EH (cell line): ENCODE data around the gene ANKK1.

ENCODE experiments used
- DNase-seq: peaks from one replicate; pipeline ENCODE4 v3.0.0-alpha.2; 2015; ENCODE audit warnings: low read depth

The ANKK1 gene

DNA sequence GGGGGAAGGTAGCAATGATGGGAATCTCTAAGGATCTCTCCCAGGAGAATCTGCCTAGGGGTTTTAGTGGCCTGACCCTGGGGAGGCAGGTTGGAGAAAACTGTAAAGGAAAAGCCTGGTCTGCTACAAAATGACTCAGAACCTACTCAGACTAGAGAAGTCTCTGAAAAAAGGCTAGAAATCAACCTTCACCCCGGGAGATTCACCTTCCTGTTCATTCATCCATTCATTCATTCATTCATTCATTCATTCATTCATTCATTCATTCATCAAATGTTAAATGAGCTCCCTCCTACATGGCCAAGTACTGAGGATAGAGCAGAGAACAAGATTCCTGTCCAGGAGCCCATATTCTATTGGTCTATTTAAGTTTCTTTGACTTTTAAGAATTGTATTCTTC, 8.9 kb upstream of the ANKK1 start:
- DNase-seq: no peak

DNA sequence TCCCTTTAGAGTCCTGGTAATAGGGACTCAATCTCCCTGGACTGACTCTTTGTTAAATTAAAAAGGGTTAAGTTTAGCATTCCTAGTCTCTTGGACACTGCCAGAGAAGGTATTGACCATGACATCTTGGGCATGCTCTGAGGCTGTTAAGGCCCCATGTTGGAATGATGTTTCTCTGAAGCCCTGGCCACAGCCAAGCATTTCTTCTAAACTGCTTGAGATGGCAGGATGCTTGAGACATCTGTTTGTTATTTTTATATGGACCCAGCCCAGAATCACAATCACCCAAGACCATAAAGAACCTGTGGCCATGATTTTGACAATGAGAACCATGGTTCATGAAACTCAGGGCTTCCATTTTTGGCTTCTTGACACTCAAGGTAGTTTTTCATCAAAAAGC, 5.5 kb upstream of the ANKK1 start:
- no peak for DNase-seq

GRCh38 chr11:113384551-113384950, 3.0 kb upstream of the ANKK1 start:
- DNase-seq: peak; percentile 67

- no peak for DNase-seq
Measured at GRCh38 chr11:113385749-113386148, 1.8 kb upstream of the ANKK1 start.

- DNase-seq: no peak
Measured at GRCh38 chr11:113386866-113387265, 713 bp upstream of the ANKK1 start.

DNA sequence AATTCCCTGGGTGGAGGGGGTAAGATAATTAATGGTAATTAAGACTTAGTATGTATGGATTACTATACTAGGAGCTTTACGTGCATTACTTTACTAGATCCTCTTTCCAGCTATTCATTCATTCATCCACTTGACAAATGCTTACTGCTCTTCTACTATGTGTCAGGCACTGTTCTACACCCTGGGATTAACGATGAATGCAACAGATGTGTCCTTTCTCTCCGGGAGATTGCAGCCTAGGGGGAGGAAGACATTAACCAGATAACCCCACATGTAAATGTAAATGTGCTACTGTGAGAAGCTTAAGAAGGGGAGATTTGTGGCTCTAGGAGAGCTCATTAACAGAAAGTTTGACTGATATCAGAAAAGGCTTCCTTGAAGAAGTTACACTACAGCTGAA, 1.7 kb downstream of the ANKK1 start:
- no peak for DNase-seq

- DNase-seq: no peak
Measured at GRCh38 chr11:113392236-113392921, 4.8 kb downstream of the ANKK1 start.

- DNase-seq: no peak
Measured at GRCh38 chr11:113393501-113393985, 6.0 kb downstream of the ANKK1 start.

- DNase-seq: no peak
Measured at GRCh38 chr11:113394919-113395318, 7.3 kb downstream of the ANKK1 start.

DNA sequence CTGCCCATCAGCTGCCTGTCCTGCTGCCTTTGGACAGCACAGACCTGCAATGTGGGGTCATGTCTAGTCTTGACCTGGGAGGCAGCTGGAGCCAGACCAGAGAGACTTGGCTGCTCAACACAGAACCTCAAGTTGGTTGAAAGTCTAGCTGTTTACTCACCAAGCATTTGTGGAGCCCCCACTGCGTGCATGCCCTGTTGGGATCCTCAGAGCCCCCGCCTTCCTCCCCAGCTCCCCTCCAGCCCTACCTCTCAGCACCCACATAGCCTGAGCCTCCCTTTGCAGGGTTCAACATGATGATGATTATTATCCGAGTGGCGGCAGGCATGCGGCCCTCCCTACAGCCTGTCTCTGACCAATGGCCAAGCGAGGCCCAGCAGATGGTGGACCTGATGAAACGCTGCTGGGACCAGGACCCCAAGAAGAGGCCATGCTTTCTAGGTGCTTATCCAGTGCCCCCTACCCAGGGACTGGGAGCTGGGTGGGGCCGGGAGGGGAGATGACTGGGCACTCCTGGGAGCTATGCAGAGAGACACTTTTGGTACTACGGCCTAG, 8.3 kb downstream of the ANKK1 start:
- no peak for DNase-seq

DNA sequence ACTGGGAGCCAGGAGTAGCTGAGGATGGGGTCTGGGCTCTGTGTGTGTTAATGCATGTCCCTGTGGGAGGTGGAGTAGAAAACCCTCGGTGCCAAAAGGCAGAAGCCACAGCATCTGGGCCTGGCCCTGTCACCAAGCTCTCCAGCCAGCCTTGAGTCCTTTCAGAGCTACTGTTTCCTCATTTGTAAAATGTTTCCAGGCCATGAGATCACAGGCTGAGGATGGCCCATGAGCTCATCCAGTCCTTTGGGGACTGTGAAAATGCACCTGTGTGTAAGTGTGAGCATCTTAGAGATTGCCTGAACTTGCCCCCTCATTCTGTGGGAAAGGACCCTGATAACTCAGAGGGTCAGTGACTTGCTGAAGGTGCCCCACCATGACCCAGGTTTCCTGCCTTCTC, 9.1 kb downstream of the ANKK1 start:
- no peak for DNase-seq

DNA sequence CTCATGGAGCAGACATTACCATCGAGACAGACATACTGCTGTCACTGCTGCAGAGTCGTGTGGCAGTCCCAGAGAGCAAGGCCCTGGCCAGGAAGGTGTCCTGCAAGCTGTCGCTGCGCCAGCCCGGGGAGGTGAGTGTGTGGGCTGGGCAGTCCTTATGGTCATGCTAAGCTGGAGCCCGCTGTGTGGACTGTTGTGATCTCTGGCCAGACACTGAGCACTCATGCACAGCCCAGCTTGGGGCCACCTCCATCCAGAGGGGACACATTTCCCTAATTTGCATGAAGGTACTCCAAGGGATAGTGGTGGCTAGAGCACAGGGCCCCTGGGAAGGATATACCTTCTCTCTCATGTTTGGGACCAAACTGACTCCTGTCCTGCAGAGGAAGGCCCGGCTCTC, 9.6 kb downstream of the ANKK1 start:
- no peak for DNase-seq

DNA sequence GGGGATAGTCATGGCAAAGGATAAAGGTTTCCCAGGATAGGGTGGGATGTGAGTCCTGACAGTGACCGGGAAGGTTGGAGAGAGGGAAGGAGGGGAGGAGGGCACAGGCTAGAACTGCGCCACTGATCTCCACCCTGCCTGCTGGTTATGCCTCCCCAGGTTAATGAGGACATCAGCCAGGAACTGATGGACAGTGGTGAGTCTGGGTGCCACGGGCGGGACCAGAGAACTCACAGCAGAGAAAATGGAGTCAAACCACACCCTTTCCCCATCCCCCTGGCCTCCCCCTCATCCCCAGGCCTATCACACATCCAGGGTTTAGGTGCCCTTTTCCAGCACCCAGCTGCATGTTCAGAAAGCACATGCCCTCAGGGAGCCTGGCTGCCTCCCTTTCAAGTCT, 10.2 kb downstream of the ANKK1 start:
- no peak for DNase-seq

- no peak for DNase-seq
Measured at GRCh38 chr11:113398669-113399430, 11.3 kb downstream of the ANKK1 start.

DNA sequence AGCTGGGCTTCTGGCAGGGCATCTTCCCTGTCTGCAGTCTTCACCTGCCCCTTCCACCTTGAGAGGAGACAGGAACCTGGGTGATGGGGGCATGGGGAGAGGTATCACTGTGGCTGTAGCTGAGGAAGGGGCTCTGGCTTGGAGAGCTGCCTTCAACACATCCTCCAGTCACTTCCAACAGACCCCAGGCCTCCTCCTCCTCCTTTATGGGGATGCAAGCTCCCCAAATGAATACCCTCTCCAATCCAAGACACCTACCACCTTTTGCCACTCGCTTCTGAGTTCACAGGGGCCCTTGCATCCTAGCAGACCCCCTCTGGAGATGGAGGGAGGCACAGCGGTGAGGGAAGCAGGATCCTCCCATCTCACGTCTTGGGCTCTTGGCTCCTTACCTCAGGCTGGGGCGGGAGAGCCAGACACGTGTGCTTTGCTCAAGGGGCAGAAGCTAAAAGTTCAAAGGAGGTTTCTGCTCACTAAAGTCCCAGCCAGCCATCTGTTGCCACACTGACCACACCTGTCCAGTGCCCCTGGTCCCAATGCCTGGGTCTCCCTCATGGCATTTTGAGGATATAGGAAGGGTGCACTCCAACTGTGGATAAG, 13.2 kb downstream of the ANKK1 start:
- no peak for DNase-seq

- DNase-seq: peak; percentile 23
Measured at GRCh38 chr11:113401718-113402117, 14.1 kb downstream of the ANKK1 start.

DNA sequence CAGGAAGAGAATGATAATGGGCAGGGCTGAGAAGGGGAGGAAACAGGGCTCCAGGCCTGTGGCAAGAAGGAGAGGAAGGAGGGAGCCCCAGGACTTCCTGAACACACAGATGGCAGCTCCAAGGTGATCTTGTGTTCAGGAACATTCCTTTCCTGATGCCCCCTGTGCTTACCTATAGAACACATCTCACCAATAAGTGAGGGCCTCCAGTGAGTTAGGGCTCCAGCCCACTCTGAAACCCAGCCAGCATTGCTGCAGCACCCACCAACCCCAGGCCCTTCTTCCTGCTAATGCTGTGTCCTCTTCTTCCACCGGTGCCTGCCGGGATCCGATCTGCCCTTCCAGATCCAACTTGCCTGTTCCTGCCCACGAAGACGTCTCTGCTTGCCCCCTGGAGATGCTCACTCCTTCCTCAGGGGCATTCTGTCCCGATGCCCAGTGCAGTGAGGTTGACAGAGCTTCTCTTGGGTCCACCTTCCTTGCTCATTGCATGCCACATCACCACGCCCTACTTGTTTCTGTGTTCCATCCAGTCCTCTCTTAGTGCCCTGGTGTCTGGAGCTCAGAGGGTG, 17.4 kb downstream of the ANKK1 start:
- DNase-seq: no peak

GRCh38 chr11:113405724-113406478, 18.3 kb downstream of the ANKK1 start:
- no peak for DNase-seq

GRCh38 chr11:113407163-113407562, 19.6 kb downstream of the ANKK1 start:
- no peak for DNase-seq

GRCh38 chr11:113408206-113408605, 20.6 kb downstream of the ANKK1 start:
- no peak for DNase-seq

DNA sequence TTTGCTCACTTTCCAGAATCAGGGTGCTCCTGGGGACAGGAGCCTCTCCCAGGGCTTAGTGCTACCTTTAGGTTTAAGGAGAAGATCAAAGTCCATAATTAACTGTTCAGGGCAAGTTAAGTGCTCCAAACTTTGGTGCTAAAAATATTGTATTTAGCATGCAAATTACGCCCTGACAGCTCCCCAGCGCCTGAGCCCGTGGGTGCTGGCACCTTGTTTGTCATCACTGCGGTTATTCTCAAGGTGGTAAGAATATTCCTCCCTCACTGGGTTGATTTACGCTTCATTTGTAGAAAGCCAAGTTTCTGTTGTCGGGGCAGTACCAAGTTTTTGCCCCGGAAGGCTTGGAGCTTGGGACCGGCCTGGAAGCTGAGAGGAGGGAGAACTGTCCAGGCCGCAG, 21.3 kb downstream of the ANKK1 start:
- DNase-seq: no peak

DNA sequence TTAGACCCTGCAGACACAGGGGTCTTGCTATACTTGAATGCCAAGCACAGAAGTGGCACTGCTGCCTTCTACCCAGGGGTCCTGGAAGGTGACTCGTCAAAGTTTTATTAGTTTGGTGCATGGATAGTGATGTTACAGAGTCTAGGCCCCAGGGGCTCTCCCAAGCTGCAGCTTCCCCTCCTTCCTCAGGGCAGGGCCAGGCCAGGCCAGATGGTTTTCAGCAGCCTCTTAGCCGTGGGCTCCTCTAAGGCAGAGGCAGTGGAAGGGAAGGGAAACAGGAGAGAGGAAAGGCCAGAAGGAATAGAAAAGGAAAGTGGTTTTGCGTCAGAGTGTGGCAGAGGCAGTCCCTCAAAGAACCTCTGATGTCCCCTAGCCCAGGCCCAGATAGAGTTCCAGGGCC, 21.9 kb downstream of the ANKK1 start:
- no peak for DNase-seq
